ENCODE measurements around the gene ATP2B2. TPM values are rescaled to one million over a fixed set of nuclear protein-coding genes. Genes with fewer than 3 reads are reported as not detected.

The ATP2B2 gene
- total and polyA plus RNA-seq, 9 of the 15 experiments (the other 6 are each of a cell fraction or from before 2014, with no cell fraction given): 0.06 TPM; not detected in 8

DNA sequence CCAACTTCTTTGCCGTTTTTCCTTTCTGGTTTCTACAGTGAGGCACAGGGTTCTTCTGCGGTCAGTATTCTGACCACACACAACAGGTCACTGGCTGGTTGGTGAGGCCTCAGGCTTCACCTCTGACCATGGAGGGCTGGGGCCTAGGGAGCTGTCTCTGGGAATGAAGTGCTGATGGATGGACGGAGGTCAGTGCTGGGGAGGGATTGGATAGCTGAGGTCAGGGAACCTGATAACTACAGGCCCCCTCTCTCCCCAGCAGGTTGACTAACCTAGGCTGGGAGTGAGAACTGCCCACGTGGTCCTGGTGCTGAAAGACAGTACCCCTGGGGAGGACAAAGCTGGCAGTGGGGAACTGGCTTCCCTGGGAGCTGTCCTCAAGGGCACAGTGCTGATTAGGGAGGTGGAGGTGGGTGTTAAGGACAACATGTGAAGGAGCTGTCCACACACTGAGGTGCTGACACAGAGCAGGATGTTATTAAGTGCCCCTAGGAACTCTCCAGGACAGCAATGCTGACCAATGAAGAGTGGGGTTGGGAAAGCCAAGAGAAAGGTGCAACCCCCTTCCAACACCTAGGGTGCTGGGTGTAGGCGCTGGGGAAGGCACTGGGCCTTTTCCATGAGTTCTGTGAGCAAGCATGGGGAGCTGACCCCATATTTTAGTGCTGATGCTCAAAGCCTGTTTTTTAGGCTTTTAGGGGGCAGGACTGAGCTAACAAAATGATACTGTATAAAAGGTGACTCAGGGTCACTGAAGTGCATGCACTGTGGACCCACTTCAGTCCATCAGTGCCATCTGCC, 45.2 kb downstream of the ATP2B2 start (continued):
- TF ChIP-seq SMARCB1 (IDR thresholded peaks at IDR 0.05; ENCODE audit: insufficient read length, low read depth) (no peak), ZKSCAN1 (IDR thresholded peaks at IDR 0.05; ENCODE audit: low read depth, low read length) (0 out of 2 replicates have a peak, but pooled peaks have one; percentile 27), ZNF408 (CRISPR knock-in tag; IDR thresholded peaks at IDR 0.05; ENCODE audit: low read depth) (no peak), MTA2 (IDR thresholded peaks at IDR 0.05; ENCODE audit: low read depth) (no peak), MTA1 (IDR thresholded peaks at IDR 0.05; ENCODE audit: borderline replicate concordance) (no peak), NR2F6 (CRISPR knock-in tag; IDR thresholded peaks at IDR 0.05) (no peak), ZNF79 (CRISPR knock-in tag; IDR thresholded peaks at IDR 0.05; ENCODE audit: low read depth) (no peak), TAF15 (IDR thresholded peaks at IDR 0.05; ENCODE audit: low read depth, low read length) (no peak), ZNF232 (CRISPR knock-in tag; IDR thresholded peaks at IDR 0.05) (peak; percentile 99), RB1 (IDR thresholded peaks at IDR 0.05; ENCODE audit: low read depth) (no peak), PRPF4 (IDR thresholded peaks at IDR 0.05; ENCODE audit: insufficient read depth, low read depth, low read length, poor library complexity, severe bottlenecking) (no peak), MAFF (IDR thresholded peaks at IDR 0.05; ENCODE audit: low read length) (no peak), ZKSCAN8 (CRISPR knock-in tag; IDR thresholded peaks at IDR 0.05) (peak; percentile 36; the same call in 1 of the 2 replicates), FOXP1 (CRISPR knock-in tag; IDR thresholded peaks at IDR 0.05) (peak; percentile 98), ELF2 (CRISPR knock-in tag; IDR thresholded peaks at IDR 0.05) (no peak), ZNF274 (IDR thresholded peaks at IDR 0.05; ENCODE audit: borderline replicate concordance, low read depth, low read length) (no peak), CCAR2 (IDR thresholded peaks at IDR 0.05; ENCODE audit: low read depth, low read length) (no peak), PHTF2 (CRISPR knock-in tag; IDR thresholded peaks at IDR 0.05) (no peak), NFXL1 (CRISPR knock-in tag; IDR thresholded peaks at IDR 0.05) (no peak), MYNN (IDR thresholded peaks at IDR 0.05) (peak; percentile 84), MYNN (CRISPR knock-in tag; IDR thresholded peaks at IDR 0.05) (peak; percentile 74; the same call in 1 of the 2 replicates), CBX3 (IDR thresholded peaks at IDR 0.05; ENCODE audit: borderline replicate concordance in 1 of 2, low read length in 2 of 2) (peak in 1 of 2 experiments; percentile 92; a peak in 2 of 3 replicates)
- TF ChIP-seq, protein P1, sequence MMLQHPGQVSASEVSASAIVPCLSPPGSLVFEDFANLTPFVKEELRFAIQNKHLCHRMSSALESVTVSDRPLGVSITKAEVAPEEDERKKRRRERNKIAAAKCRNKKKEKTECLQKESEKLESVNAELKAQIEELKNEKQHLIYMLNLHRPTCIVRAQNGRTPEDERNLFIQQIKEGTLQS (IDR thresholded peaks at IDR 0.05): no peak
- TF ChIP-seq, protein P1 (CRISPR knock-in tag; conservative IDR thresholded peaks at IDR 0.05): no peak
- TF ChIP-seq, protein P2, sequence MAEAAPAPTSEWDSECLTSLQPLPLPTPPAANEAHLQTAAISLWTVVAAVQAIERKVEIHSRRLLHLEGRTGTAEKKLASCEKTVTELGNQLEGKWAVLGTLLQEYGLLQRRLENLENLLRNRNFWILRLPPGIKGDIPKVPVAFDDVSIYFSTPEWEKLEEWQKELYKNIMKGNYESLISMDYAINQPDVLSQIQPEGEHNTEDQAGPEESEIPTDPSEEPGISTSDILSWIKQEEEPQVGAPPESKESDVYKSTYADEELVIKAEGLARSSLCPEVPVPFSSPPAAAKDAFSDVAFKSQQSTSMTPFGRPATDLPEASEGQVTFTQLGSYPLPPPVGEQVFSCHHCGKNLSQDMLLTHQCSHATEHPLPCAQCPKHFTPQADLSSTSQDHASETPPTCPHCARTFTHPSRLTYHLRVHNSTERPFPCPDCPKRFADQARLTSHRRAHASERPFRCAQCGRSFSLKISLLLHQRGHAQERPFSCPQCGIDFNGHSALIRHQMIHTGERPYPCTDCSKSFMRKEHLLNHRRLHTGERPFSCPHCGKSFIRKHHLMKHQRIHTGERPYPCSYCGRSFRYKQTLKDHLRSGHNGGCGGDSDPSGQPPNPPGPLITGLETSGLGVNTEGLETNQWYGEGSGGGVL (CRISPR knock-in tag; IDR thresholded peaks at IDR 0.05): no peak
- TF ChIP-seq, protein P3, sequence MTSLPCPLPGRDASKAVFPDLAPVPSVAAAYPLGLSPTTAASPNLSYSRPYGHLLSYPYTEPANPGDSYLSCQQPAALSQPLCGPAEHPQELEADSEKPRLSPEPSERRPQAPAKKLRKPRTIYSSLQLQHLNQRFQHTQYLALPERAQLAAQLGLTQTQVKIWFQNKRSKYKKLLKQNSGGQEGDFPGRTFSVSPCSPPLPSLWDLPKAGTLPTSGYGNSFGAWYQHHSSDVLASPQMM (CRISPR knock-in tag; IDR thresholded peaks at IDR 0.05): no peak
- TF ChIP-seq, protein P4, sequence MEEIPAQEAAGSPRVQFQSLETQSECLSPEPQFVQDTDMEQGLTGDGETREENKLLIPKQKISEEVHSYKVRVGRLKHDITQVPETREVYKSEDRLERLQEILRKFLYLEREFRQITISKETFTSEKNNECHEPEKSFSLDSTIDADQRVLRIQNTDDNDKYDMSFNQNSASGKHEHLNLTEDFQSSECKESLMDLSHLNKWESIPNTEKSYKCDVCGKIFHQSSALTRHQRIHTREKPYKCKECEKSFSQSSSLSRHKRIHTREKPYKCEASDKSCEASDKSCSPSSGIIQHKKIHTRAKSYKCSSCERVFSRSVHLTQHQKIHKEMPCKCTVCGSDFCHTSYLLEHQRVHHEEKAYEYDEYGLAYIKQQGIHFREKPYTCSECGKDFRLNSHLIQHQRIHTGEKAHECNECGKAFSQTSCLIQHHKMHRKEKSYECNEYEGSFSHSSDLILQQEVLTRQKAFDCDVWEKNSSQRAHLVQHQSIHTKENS (CRISPR knock-in tag; IDR thresholded peaks at IDR 0.05): no peak
